H1 (cell line): Measurements from ENCODE around the gene CADPS.
A peak's percentile ranks its signal among the peaks of the same experiment; 100 is the strongest.

Source experiments
- CEBPB ChIP-seq: IDR thresholded peaks from 2 replicates; pipeline ENCODE4 v1.6.1; 2012; ENCODE audit warnings: low read depth, low read length
- CTCF ChIP-seq, 3 experiments: IDR thresholded peaks; 1 replicate in 2 of 3; 2 replicates in 1 of 3; pipeline versions ENCODE4 v1.5.1 to v1.6.1; 2011; ENCODE audit warnings: low read length in 3 of 3, mild to moderate bottlenecking in 3 of 3, inconsistent platforms in 2 of 3, low read depth in 1 of 3, moderate library complexity in 1 of 3; ENCODE audit not compliant: insufficient read depth in 1 of 3; ENCODE audit errors: control extremely low read depth in 1 of 3
- EP300 ChIP-seq, 2 experiments: IDR thresholded peaks; 1 replicate in 1 of 2; 2 replicates in 1 of 2; pipeline ENCODE4 v1.6.1; 2011 to 2012; ENCODE audit warnings: low read depth in 2 of 2, low read length in 2 of 2, mild to moderate bottlenecking in 2 of 2, borderline replicate concordance in 1 of 2, inconsistent platforms in 1 of 2, moderate library complexity in 1 of 2
- JUND ChIP-seq: IDR thresholded peaks from 2 replicates; pipeline ENCODE4 v1.6.1; 2011; ENCODE audit warnings: mild to moderate bottlenecking, improper control_type of control experiment, low read length
- KDM1A ChIP-seq: fragments of 200-600, 300-600 bp; sonication (generic); IDR thresholded peaks from 2 replicates; pipeline ENCODE4 v1.7.1; 2016; ENCODE audit warnings: mild to moderate bottlenecking, low read length, borderline replicate concordance
- POLR2A ChIP-seq, 2 experiments: IDR thresholded peaks; 1 replicate in 1 of 2; 2 replicates in 1 of 2; pipeline ENCODE4 v1.6.1; 2011; ENCODE audit warnings: low read depth in 2 of 2, low read length in 2 of 2, mild to moderate bottlenecking in 2 of 2; ENCODE audit errors: control extremely low read depth in 1 of 2
- RBBP5 ChIP-seq: IDR thresholded peaks from 2 replicates; pipeline ENCODE4 v1.7.1; 2012; ENCODE audit warnings: low read depth, mild to moderate bottlenecking, inconsistent platforms, low read length, moderate library complexity, borderline replicate concordance
- RXRA ChIP-seq: IDR thresholded peaks from 2 replicates; pipeline ENCODE4 v1.6.1; 2011; ENCODE audit warnings: low read depth, mild to moderate bottlenecking, low read length, moderate library complexity; ENCODE audit not compliant: insufficient read depth
- SIX5 ChIP-seq: IDR thresholded peaks from 2 replicates; pipeline ENCODE4 v1.6.1; 2011; ENCODE audit warnings: mild to moderate bottlenecking, low read depth, low read length
- YY1 ChIP-seq: IDR thresholded peaks from 2 replicates; pipeline ENCODE4 v1.6.1; 2011; ENCODE audit warnings: low read depth, mild to moderate bottlenecking, low read length

GRCh38 chr3:62873761-62874710 lies 1.2 kb downstream of the CADPS start:
- TF ChIP-seq JUND (no peak), CTCF (IDR thresholded peaks at IDR 0.05; ENCODE audit: control extremely low read depth in 1 of 3, insufficient read depth in 1 of 3, low read depth in 1 of 3, low read length in 3 of 3) (peak; percentile 71 to 76 (median 76)), EP300 (IDR thresholded peaks at IDR 0.05; ENCODE audit: borderline replicate concordance in 1 of 2, low read depth in 2 of 2, low read length in 2 of 2) (no peak), SIX5 (no peak), RBBP5 (peak; percentile 85), POLR2A (IDR thresholded peaks at IDR 0.05; ENCODE audit: control extremely low read depth in 1 of 2, low read depth in 2 of 2, low read length in 2 of 2) (peak in 1 of 2 experiments; percentile 54; a peak in 1 of 3 replicates), YY1 (0 out of 2 replicates have a peak, but pooled peaks have one; percentile 14), CEBPB (no peak), RXRA (peak; percentile 79; the same call in 1 of the 2 replicates), KDM1A (no peak)
